NK-92 (cell line): ENCODE measurements around the gene SPAG6.

Source experiments
- DNase-seq: peaks from one replicate; lab custom pipeline; 2025; ENCODE audit not compliant: unreplicated experiment; lab: John Stamatoyannopoulos, UW

Gene SPAG6

GRCh38 chr10:22458272-22459038 is 113.2 kb downstream of the SPAG6 start:
- DNase-seq = no peak

GRCh38 chr10:22459496-22459895 is 114.2 kb downstream of the SPAG6 start:
- DNase-seq = no peak

- no peak for DNase-seq
These were observed 114.8 kb downstream of the SPAG6 start for GRCh38 chr10:22460101-22460500.

GRCh38 chr10:22460531-22461403 is 115.5 kb downstream of the SPAG6 start:
- DNase-seq = no peak

- no peak for DNase-seq
These were observed 116.6 kb downstream of the SPAG6 start for GRCh38 chr10:22461891-22462290.

GRCh38 chr10:22463255-22463654 is 118.0 kb downstream of the SPAG6 start:
- DNase-seq = no peak

GRCh38 chr10:22464966-22465629 is 119.8 kb downstream of the SPAG6 start:
- no peak for DNase-seq

- DNase-seq = no peak
These were observed 121.6 kb downstream of the SPAG6 start for GRCh38 chr10:22466763-22467334.
